Measurements from ENCODE around the gene LHFPL3.

- TF ChIP-seq EZH2phosphoT487 (IDR thresholded peaks at IDR 0.05; ENCODE audit: insufficient read depth, low read depth) (no peak), EZH2 (IDR thresholded peaks at IDR 0.05; ENCODE audit: insufficient read depth, poor library complexity, severe bottlenecking) (no peak)
Observed at GRCh38 chr7:104852386-104852785, 524.0 kb downstream of the LHFPL3 start.

Measured in GM23248 (cell line).